GM12873 (cell line): ENCODE measurements around the gene CLMN.

Experiments
- TF ChIP-seq, protein P1 (sequence below): IDR thresholded peaks from 2 replicates; pipeline ENCODE4 v1.5.1; 2012; ENCODE audit warnings: low read depth, mild to moderate bottlenecking, moderate library complexity, low read length, control low read depth; ENCODE audit not compliant: insufficient read depth; ENCODE audit errors: missing control alignments

The CLMN gene

GRCh38 chr14:95233702-95234241, 85.9 kb downstream of the CLMN start:
- TF ChIP-seq, protein P1, sequence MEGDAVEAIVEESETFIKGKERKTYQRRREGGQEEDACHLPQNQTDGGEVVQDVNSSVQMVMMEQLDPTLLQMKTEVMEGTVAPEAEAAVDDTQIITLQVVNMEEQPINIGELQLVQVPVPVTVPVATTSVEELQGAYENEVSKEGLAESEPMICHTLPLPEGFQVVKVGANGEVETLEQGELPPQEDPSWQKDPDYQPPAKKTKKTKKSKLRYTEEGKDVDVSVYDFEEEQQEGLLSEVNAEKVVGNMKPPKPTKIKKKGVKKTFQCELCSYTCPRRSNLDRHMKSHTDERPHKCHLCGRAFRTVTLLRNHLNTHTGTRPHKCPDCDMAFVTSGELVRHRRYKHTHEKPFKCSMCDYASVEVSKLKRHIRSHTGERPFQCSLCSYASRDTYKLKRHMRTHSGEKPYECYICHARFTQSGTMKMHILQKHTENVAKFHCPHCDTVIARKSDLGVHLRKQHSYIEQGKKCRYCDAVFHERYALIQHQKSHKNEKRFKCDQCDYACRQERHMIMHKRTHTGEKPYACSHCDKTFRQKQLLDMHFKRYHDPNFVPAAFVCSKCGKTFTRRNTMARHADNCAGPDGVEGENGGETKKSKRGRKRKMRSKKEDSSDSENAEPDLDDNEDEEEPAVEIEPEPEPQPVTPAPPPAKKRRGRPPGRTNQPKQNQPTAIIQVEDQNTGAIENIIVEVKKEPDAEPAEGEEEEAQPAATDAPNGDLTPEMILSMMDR = no peak

- TF ChIP-seq, protein P1 = no peak
Measured at GRCh38 chr14:95232894-95233584, 86.7 kb downstream of the CLMN start.

DNA sequence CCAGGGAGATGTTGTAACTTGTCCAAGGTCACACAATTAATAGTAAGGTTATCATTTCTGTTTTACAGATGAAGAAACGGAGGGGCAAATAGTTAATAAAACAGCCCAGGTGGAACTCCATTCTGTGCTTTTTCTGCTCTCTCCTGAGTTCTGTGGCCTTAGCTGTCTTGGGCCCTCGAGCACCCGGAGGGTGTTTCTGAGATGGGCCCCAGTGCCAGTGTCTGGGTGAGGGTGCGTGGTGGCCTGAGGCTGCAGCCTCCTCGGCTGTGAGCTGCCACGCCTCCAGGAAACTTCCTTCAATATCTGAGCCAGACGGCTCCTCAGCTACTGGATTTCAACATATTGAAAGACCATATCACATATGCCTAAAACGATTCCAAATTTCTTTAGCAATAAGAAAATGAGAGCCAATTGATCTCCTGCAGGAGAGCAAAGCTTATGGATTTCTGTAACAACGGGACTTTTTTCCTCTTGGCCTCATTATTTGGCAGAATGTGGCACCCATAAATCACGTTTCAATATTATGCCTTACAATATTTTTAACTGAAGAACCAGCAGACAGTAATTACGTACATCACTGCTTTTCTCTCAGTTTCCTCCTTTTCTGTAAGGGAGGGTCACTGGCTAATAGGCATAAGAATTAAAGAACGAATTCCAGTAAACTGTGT, 87.6 kb downstream of the CLMN start:
- TF ChIP-seq, protein P1 = no peak

- TF ChIP-seq, protein P1 = no peak
Measured at GRCh38 chr14:95229749-95230148, 90.0 kb downstream of the CLMN start.

DNA sequence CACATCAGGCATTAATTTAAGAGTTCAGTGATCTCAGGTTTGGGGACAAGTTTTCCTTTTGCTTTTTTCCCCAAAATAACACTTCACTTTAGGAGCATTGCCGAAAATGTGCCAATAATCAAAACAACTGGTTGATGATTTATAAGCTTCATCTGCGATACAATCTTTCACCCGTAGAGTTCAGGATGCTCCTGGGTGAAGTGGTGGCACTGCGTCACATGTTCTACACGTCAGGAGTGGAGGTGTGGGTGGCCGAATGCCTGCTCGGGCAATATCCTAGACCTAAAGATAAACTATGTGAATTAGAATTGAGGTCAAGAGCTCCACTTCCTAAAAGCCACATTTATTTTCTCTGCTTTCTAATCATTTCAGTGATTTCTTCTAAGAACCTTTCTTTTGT, 91.5 kb downstream of the CLMN start:
- TF ChIP-seq, protein P1 = no peak

DNA sequence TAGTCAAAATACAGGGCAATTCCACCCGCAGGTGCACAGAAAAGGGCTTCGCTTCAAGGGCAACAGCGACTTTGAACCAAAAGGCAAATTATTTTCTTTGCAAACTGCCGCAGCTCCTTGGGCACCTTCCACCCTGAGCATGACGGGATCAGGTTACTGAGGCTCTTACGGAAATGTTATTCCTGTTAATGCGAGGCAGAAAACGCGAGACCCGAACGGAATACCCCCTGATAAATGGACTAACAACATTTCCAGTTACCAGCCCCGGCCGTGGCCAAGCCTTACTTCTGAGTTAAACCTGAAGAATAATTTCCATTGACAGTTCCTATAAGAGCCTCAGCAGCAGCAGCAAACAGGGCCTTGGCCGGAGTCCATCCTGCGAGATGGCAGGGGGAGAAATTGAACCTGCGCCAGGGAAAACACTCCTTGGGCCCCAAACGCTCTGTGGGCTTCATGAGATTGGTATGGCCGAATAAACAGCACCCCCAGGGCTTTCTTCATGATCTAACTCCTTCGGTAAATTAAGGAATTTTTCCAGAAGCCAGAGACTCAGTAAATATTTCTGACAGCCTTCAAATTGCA, 92.3 kb downstream of the CLMN start:
- TF ChIP-seq, protein P1 = no peak

DNA sequence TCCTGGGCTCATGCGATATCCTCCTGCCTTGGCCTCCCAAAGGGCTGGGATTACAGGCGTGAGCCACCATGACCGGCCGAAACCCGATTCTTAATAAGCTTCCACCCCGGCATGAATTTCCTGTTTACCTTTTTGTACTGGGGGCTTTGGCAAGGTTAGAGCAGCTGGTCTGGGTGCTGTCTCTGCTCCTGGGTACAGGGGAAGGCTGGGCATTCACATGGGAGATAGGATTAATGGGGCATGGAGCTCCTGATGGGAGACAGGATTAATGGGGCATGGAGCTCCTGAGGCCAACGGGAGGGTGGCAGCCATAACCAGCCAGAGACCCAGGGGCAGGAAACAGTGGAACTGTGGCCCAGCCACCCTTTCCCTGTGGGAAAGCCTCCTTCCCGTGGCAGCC, 92.9 kb downstream of the CLMN start:
- TF ChIP-seq, protein P1 = no peak
